Activated naive CD4-positive, alpha-beta T cell treated with Interleukin-2 at 50 U/mL for 16 hours (primary cell): ENCODE results near the gene PLEKHB2.
"Not testable (repeated sequence)": the region's sequence is repeated elsewhere in the genome, so short reads cannot be mapped to it uniquely, and the experiment has no call there.

Source experiments
- DNase-seq: peaks from one replicate; pipeline ENCODE4 v3.0.0-alpha.2; 2020

Gene PLEKHB2

GRCh38 chr2:131093696-131094462, 11.3 kb upstream of the PLEKHB2 start:
- DNase-seq = no peak

DNA sequence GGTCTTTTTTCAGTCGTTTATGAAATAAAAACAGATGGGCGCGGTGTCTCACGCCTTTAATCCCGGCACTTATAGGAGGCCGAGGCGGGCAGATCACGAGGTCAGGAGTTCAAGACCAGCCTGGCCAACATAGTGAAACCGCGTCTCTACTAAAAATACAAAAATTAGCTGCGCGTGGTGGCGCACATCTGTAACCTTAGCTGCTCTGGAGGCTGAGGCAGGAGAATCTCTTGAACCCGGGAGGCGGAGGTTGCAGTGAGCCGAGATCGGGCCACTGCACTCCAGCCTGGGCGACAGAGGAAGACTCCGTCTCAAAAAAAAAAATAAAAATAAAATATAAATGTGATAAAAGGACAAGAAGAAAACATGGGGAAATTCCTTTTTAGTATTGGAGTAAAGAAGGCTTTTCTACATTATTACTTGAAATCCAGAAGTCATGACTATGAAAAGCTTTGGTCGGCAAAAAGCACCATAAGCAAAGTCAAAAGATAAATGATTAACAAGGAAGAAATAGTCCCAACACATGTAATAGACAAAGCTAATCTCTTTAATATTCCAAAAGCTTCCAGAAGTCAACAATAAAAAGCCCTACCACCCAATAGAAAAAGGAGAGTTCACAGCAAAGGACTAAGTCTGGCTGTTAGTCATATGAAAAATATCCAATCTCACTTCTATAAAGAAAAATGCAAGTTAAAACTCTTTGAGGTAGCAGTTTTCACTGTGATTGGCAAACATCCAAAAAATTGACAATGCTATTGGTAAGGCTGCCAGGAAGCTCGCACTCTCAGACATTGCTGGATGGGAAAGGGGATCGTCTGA, 10.5 kb upstream of the PLEKHB2 start:
- DNase-seq = no peak

GRCh38 chr2:131103165-131103564, 2.0 kb upstream of the PLEKHB2 start:
- DNase-seq = no peak

GRCh38 chr2:131104487-131105155, 515 bp upstream of the PLEKHB2 start:
- DNase-seq = peak; percentile 52

GRCh38 chr2:131105950-131106801, 1.0 kb downstream of the PLEKHB2 start:
- DNase-seq = peak; percentile 55

DNA sequence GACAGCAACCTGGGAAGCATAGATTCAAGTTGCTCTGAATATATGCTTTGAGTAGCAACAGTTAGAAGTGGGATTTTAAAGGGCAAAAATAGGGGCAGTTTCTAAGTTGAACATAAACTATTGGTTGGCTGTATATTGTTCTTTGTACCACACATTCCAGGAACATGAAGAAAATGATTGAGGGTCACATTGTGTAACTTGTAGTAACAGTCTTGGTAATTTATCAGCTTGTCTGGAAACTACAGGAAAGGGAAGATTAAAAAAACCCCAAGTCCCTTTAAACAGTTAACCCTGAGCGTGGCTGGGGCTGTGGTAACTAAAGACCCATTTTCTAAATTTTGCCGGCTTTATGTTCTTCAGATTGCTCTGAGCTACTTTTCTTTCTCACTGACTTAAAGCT, 7.4 kb downstream of the PLEKHB2 start:
- no peak for DNase-seq

GRCh38 chr2:131113566-131114227, 8.6 kb downstream of the PLEKHB2 start:
- DNase-seq = no peak

- DNase-seq = not testable (repeated sequence)
These were observed 9.8 kb downstream of the PLEKHB2 start for GRCh38 chr2:131114950-131115349.

DNA sequence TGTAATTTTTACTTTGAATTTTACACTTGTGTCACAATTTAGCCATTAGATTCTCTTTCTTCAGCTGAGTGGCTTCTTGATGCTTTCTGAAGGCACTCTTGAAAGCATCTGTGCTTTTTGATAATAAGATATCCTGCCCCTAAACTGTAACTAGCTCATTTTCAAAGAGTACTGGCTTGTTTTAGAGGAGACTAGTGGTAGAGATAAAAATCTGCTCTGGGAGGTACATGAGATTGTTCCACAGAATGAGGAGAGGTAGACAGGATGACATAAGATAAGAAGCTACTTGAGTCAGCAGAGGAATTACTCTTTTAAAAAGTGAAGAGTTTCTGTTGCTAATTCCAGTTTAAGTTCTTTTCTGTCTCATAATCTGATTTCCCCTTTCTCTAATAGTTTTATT, 10.6 kb downstream of the PLEKHB2 start:
- no peak for DNase-seq

- no peak for DNase-seq
These were observed 15.7 kb downstream of the PLEKHB2 start for GRCh38 chr2:131120815-131121317.

DNA sequence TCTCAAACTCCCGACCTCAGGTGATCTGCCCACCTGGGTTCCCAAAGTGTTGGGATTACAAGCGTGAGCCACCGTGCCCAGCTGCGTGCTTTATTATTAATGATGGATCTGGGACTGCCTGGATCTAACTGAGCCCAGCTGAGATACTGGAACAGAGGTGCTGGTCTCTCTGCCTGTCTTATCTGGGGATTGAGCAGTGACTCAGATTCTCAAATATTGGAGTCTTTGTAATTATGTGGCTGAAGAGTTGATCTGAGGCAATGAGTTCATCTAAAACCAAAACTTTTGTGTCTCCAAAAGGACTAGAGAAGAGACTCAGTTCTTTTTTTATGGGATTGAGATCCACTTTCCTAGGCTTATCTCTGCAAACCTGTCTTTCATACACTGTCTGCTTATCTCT, 16.3 kb downstream of the PLEKHB2 start:
- DNase-seq = no peak

GRCh38 chr2:131122496-131122895, 17.4 kb downstream of the PLEKHB2 start:
- DNase-seq = no peak

DNA sequence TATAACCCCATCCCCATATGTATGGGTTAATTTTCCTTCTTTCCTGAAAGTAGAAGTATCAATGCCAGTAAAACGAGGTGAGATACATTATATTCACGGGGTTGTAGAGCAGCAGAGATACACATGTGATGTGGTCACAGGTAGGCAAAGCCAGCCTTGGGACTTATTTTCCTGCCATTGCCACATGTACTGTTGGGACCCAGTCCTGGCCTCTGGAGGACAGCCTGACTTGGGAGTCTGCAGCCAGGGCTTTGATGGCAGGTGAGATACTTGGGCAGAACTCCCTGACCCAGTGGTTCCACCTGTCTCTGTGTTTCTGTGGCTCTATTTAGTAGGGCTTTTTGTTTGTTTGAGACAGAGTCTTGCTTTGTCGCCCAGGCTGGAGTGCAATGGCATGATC, 18.1 kb downstream of the PLEKHB2 start:
- DNase-seq = no peak

- no peak for DNase-seq
These were observed 20.1 kb downstream of the PLEKHB2 start for GRCh38 chr2:131125195-131125757.

GRCh38 chr2:131126436-131126835, 21.3 kb downstream of the PLEKHB2 start:
- no peak for DNase-seq

GRCh38 chr2:131127076-131127475, 21.9 kb downstream of the PLEKHB2 start:
- no peak for DNase-seq

- no peak for DNase-seq
These were observed 22.8 kb downstream of the PLEKHB2 start for GRCh38 chr2:131127981-131128380.

DNA sequence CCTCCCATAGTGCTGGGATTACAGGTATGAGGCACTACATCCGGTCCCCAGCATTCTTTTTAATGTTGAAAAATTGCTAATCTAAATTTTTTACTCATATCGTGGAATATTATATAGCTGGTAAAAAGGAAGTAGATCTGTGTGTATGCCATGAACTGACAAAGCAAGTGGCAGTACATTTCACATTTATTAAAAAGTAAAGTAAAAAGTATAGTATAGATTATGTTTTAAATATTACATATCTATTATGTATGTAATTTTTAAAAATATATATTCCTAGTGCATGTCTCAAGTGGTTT, 25.1 kb downstream of the PLEKHB2 start:
- DNase-seq = no peak

GRCh38 chr2:131132729-131133128, 27.6 kb downstream of the PLEKHB2 start:
- DNase-seq = no peak

- no peak for DNase-seq
These were observed 35.4 kb downstream of the PLEKHB2 start for GRCh38 chr2:131140581-131140980.

- no peak for DNase-seq
These were observed 37.7 kb downstream of the PLEKHB2 start for GRCh38 chr2:131142849-131143248.

- no peak for DNase-seq
These were observed 38.7 kb downstream of the PLEKHB2 start for GRCh38 chr2:131143803-131144202.
